Activated T-cell treated with anti-CD3 and anti-CD28 coated beads for 48 hours (primary cell): Measurements from ENCODE around the gene IPO7.
"Not testable (repeated sequence)": the region's sequence is repeated elsewhere in the genome, so short reads cannot be mapped to it uniquely, and the experiment has no call there.

Source experiments
- DNase-seq: peaks from one replicate; pipeline ENCODE4 v3.0.0-alpha.2; 2020; ENCODE audit warnings: low read depth

Gene IPO7

DNA sequence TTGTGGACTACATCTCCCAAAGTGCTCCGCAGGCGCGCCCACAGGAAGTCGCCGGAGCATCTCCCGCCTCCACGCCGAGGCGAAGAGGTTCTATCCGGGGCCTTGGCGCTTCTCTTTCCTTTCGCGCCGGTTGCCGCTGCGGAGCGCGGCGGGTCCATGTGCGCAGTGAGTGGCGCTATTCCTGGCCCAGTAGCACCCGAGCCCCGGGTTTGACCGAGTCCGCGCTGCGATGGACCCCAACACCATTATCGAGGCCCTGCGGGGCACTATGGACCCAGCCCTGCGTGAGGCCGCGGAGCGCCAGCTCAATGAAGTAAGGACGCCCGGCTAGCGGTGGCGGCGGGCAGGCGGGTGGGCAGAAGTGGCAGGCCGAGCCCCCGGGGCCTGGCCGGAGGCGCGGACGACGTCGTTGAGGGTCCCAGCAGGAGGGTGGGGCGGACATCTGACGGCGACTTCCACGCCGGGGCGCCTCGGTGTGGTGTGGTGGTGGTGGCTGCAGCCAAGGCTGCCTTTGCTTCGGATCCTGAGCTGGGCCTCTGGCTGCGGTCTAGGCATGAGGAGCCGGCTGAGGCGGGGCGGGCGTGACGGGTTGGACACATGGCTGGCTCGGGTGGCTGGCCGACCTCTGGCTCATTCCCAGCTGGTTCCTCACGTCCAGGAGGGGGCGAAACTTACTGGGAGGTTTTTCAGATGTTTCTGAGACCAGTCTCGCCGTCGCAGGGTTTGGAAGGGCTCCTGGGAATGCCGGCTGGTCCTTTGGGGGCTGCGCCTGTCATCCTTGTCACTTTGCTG lies at the start of gene IPO7:
Gene IPO7, plus strand, starts transcription at position 118 of the 792 bp plus-strand sequence. Its CDS starts 112 bp downstream, at position 230.
- DNase-seq = peak; percentile 88

GRCh38 chr11:9341638-9342178 lies 42.7 kb upstream of the IPO7 start:
- DNase-seq = no peak

DNA sequence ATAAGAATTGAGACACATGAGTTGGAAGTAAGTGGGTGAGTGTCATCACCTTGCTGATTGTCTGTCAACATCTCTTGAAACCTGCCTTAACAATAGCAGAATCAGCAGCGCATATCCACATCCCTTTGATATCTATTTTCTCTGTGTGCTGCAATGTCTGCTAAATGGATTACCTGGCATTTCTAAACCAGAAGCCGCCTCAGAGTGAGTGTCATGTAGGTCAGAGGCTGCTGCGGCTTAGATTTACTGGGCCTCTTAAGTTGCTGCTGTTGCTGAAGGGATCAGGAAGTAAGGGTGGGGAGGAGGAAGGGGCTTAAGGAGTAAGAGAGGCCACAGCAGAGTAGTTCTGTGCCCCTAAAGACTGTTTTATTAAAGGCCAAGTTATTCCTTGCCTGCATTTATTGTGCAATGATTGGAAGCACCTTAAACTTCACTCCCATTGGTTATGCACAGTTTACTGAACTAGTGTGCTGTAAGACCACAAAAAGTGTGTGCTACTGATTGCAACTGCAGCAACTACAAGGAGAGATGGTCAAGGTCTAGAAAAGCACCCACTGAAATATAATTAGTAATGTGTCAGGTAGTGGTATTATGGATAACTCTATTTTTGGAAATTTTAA lies 40.3 kb upstream of the IPO7 start:
- no peak for DNase-seq

DNA sequence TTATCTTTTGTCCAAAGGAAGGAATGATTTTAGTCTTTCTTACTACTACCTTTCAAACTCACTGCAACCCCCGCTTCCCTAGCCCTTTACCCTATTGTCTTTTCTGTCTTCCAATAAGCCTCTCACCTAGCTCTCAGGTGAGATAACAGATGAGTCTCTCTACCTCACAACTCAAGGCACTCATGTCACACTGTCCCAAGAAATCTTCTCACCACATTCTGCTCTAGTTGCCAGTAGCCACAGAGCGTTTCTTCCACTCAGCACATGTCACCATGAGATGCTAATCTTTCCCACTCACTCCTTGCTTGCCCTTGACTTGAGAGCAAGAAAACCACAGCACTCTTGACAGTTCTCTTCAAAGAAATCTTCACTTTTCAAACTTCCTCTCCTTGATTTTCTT lies 37.4 kb upstream of the IPO7 start:
- DNase-seq = no peak

- DNase-seq = not testable (repeated sequence)
Observed at GRCh38 chr11:9347779-9348178, 36.7 kb upstream of the IPO7 start.

DNA sequence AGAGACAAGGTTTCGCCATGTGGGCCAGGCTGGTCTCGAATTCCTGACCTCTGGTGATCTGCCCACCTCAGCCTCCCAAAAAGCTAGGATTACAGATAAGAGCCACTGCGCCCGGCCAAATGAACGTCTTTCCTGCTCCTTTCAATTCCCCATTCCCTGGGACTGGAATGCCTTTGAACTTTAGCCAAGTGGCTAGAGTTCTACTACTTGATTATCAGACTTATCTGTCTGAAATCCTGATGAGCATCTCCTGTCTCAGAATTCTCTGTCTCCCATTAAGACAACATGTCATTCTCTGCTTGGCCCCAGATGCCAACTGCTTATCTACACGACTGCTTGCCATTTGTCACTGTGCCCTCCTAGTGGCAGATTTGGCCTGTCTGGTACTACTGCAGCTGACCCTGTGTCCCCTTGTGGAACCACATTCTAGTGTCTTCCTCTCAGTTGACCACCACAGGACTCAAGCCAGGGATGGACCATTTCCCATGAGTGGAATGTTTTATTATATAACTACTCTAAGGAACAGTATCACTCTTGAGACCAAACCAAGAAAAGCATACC lies 33.1 kb upstream of the IPO7 start:
- no peak for DNase-seq

GRCh38 chr11:9357041-9357440 lies 27.4 kb upstream of the IPO7 start:
- no peak for DNase-seq

GRCh38 chr11:9360862-9361622 lies 23.4 kb upstream of the IPO7 start:
- not testable (repeated sequence) for DNase-seq

- no peak for DNase-seq
Observed at GRCh38 chr11:9362393-9362863, 22.0 kb upstream of the IPO7 start.

DNA sequence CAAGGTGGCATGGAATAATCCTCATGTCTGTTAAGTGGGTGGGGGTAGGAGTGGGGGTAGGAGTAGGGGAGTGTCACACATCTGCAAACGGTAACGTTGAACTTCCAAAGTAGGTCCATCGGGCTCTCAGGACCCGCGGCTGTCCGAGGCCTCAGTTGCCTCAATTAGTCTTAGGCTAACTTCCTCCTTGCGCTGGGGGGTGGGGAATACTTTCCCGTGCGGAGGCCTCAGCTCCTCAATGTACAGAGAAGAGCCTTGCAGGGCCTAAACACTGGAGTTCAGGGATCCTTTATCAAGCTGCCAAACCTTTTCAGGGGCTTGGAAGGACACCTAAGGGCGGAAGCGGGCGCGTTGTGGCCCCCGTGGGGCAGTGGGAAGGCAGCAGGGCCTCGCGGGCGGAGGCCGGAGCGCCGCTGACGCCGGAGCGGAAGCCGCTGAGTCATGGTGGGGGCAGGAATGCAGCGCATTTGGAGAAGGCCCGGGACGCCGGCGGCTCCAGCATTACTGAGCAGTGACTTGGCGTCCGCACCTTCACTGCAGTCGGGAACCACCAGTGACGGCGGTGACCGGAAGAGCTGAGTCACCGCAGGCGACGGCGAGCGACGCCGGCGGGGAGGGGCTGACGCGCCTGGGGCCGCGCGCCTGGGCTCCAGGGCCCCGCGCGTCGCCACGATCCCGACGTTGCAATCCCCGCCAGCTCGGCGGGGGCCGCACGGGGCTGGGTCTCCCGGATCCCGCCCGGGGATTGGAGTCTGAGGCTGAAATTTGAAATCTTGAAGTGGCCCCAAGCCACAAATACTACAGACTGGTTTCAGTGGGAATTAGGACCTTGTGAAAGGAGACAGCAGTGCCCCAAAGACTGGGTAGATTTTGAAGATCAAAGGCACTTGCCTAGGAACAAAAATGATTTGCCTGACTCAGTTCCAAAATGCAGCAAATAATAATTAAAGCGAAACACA lies 20.2 kb upstream of the IPO7 start:
- DNase-seq = peak; percentile 84

- DNase-seq = no peak
Observed at GRCh38 chr11:9367551-9367950, 16.9 kb upstream of the IPO7 start.

DNA sequence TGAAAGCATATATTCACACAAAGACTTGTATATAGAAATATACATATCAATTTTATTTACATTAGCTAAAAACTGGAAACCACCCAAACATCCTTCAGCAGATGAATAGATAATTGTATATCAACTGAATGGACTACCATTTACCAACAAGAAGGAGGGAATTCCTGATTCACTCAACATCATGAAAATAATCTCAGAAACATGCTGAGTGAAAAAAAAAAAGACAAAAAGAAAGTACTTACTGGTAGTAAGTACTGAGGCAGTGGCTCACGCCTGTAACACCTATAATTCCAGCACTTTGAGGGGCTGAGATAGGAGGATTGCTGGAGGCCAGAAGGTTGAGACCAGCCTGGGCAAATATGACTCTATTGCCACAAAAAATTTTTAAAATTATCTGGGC lies 7.4 kb upstream of the IPO7 start:
- DNase-seq = no peak

- no peak for DNase-seq
Observed at GRCh38 chr11:9379041-9379440, 5.4 kb upstream of the IPO7 start.

DNA sequence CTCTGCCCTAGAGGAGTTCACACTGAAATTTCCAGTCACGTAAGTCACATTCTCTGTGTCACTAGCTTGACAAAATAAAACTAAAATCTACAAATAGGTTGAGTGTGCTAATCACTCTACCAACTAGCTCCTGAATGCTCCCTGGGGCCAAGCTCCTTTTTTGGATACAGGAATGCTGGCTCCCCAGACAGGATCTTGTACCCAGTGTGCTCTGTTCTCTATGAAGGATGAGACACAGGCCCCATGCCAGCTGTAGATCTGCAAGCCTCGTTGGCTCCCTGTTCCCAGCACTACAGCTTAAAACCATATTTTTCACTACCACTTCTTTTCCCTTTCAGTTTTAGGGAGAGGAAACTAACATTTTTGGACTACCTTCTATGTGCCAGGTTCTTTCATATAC lies 3.7 kb upstream of the IPO7 start:
- no peak for DNase-seq

DNA sequence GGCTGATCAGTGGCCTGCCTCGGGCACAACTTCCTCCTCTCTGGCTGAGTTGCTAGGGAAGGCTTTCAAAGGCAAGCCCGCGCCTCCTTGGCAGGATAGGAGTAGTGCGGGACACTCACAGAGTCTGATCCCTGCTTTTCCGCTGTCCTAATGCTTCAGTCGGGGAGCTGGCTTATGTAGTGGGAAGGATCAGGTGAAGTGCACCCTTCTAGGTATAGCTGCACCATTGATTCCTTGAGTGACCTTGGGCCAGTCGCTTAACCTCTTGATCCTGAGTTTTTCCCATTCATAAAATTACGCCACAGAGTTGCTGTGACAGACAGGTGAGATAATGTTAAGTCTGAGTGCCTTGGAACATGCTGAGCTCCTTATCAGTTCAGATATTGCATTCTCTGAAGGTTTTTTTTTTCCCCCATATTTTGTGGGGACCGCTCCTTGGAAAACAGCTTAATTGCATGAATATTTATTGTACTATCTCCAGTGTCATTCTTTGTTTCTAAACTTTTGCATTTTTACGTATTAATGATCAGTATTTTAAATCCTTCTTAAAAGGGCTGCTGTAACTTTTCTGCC lies 961 bp downstream of the IPO7 start:
- DNase-seq = no peak

DNA sequence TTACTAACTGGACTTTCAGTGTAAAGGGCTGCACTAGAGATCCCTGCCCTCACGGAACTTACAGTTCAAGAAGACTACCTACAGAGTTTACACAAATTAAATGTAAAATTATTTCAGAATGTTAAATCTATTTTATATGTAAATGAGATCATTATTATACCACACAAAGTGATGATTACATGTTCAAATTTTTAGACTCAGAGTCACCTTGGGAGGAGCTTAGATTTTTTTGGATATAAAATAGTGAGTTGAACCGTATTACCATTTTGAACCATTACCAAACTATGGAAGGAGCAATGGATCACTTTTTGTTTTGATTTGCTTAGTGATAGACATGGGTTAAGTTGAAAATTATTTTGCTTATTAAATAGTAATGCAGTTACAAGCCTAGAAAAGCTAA lies 1.6 kb downstream of the IPO7 start:
- no peak for DNase-seq

DNA sequence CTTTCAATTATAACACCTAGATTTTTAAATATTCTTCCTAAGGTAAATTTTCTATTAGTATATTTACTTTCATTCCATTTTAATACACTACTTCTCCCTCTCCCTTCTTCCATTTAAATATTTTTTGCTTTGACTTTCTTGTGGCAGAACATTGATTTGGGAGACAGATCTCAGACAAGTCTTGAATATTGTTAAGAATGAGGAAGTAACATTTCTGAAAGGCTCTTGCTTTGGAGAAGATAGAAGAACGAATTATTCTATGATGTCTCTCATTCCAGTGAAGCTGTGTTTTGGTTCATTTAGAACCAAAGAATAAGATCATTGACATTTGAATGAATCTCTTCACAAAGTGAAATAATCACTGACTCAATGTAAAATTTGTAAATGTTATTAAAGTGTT lies 2.4 kb downstream of the IPO7 start:
- DNase-seq = no peak

GRCh38 chr11:9396310-9396709 lies 11.9 kb downstream of the IPO7 start:
- DNase-seq = no peak

DNA sequence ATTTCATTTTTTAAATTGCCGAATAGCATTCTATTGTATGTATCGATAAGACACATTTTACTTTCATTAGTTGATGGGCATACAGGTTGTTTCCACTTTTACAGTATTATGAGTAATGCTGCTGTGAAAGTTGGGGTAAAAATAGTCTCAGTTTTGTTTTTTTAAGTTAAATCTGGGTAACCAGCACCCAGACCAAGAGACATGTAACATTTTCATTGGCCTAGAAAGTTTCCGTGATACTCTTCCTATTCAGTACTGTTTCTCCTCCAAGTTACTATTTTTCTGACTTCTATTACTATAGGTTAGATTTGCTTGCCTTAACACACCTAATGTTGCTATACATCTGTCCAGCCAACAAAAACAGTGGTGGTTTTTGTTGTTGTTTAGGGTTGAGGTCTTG lies 12.3 kb downstream of the IPO7 start:
- DNase-seq = no peak

- DNase-seq = no peak
Observed at GRCh38 chr11:9397746-9398680, 13.6 kb downstream of the IPO7 start.
